Measurements from ENCODE around the gene OR1M1.

Gene OR1M1

DNA sequence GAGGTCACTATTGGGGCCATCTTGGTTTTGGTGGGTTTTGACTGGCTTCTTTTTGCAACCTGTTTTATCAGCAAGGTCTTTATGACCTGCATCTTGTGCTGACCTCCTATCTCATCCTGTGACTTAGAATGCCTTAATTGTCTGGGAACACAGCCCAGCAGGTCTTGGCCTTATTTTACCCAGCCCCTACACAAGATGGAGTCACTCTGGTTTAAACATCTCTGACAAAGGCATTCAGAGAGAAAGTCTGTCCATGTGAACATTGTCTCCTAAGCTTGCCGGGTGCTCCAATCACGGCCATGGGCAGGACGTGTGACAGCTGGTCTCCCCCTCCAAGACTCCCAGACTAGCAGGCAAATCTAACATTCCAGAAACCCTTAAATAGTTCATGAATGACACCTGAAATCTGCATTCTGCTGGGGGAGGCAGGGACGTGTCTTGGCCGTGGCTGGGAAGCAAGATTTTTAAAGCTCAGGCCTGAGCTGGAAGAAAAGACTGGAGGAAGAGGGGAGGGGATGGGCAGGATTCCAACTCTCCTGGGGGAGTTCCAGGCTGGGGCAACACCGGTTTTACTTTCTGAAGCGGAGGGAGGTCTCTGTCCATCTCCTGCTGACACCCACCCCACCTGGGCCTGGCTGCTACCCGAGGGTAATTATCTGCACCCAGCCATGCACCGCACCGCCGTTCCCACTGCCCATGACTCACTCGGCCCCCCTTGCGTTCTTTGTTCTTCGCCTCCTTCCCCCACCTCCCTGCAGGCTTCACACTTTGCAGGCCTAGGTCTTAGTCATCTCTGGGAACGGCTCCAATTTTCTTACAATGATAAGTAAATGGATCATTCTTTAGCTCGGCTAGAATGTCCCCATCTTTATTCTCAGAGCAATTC lies 11.6 kb upstream of the OR1M1 start:
- DNase-seq (ENCODE audit: low spot score) = peak; percentile 70

DNA sequence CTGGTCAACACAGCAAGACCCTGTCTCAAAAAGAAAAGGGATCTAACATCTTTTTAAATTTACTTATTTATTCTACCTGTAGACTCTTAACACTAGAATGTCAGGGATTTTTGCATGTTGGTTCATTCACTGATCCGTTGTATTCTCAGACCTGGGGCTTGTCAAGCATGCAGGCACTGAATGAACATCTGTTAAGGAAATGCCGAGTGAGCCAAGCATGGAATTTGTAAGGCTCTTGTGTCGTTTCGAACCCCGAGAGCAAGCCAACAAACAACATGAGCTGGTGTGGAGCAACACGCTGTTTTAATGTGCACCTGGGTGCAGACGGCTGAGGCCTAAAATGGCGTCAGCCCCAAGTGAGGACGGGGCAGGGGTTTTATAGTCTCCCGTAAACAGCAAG lies 10.0 kb upstream of the OR1M1 start:
- no peak for DNase-seq (ENCODE audit: low spot score)

DNA sequence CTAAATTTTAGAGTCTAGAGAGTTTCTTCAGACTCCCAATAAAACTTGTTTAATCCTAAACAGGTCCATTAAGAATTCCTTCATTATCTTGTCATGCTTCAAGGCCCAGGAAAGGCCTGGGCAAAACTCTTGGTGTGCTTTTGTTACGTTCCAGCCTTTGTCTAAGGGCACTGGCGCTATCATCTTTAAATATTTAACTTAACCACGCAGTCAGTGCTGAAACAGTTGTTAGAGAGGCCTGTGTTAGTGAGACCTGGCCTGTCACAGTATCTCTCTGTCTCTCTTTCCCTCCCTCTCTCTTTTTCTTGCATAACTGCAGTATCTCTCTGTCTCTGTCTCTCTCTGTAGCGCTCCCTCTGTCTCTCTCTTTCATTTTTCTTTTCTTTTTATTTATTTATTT lies 8.2 kb upstream of the OR1M1 start:
- DNase-seq (ENCODE audit: low spot score) = no peak

DNA sequence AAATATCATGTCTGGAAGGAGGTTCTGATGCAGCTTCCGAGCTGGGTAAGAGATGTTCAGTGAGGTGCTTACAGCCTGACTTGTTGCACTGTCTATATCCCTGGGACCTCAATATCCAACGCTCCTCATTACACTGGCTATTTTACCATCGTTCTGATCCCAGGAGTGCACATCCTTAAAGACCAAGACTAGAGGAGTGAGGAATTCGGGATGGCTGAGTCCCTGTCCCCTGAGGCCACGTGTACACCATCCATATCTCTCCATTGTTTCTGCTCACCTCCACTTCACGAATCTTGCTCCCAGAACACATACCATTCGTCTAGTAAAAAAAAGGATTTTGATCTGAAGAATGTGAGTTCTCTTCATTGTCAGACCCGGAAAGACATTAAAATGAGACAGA lies 20.5 kb downstream of the OR1M1 start, which contains the start of gene OR7G2:
Gene OR7G2, minus strand, starts transcription at position 101 of the 400 bp plus-strand sequence. CDS start 4,232 bp downstream, outside the sequence.
- DNase-seq (ENCODE audit: low spot score) = no peak

DNA sequence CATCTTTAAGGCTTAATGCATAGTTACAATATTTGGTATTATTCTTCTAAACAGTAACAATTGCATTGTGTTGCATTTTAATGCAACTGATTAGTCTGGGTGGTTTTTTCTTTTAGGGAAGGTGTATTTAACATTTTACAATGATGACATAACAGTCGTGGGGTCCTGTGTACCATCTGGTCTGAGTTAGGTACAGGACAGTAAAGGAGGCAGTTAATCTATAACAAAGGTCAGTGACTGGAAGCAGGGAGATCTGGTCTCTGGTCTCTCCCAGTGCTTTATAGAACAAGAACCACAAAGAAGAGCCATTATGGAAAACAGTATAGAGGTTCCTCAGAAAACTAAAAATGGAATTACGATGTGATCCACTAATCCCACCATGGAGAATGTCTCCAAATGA lies 23.1 kb downstream of the OR1M1 start:
- no peak for DNase-seq (ENCODE audit: low spot score)

DNA sequence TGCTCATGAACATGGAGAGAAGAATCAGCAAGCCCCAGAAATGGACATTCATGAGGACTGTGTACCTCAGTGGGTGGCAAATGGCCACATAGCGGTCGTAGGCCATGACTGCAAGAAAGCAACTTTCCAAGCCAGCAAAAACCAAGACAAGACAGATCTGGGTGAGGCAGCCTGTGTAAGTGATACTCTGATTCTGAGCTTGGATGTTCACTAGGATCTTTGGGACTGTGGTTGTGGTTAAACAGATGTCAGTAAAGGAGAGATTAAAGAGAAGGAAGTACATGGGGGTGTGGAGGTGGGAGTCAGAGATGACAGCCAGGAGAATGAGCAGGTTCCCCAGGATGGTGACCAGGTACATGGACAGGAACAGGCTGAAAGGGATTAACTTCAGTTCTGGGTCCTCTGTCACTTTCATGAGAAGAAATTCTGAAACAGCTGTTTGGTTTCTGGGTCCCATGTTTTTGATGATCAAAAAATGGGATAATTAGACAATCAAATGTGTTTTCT lies 28.5 kb downstream of the OR1M1 start, which contains the start of gene OR7G1:
Gene OR7G1, minus strand, starts transcription at position 457 of the 507 bp plus-strand sequence. Its CDS starts 0 bp downstream, at position 457.
- DNase-seq (ENCODE audit: low spot score) = no peak

DNA sequence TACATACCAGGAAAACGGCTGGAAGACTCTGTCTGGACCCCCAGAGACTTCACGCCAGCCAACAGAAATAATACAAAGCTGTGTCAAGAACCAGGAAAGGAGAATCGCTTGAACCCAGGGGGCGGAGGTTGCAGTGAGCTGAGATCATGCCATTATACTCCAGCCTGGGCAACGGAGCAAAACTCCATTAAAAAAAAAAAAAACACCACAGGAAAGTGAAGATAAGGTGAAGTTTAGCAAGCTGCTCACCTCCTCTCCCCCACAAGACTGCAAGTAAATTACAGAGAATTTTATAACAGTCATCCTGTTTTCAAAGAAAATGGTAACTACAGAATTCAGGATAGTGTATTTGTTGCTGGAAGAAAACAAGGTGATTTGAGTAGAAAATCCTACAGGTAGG lies 29.7 kb downstream of the OR1M1 start:
- DNase-seq (ENCODE audit: low spot score) = no peak

DNA sequence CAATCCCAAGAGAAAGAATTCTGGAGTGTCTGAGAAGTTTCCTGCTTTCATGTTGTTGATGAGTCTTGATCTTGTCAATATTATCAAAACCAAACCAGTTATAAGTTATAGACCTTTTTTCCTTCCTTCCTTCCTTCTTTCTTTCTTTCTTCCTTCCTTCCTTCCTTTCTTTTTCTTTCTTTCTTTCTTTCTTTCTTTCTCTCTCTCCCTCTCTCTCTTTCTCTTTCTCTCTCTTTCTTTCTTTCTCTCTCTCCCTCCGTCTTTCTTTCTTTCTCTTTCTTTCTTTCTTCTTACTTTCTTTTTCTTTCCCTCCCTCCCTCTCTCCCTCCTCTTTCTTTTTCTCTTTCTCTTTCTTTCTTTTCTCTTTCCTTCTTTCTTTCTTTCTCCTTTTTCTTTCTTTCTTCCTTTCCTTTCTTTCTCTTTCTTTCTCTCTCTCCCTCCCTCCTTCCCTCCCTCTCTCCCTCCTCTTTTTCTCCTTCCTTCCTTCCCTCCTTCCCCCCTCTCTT lies 40.1 kb downstream of the OR1M1 start, which contains the start of gene OR7G3:
Gene OR7G3, minus strand, starts transcription at position 51 of the 506 bp plus-strand sequence. Its CDS starts 0 bp downstream, at position 51.
- no peak for DNase-seq (ENCODE audit: low spot score)

DNA sequence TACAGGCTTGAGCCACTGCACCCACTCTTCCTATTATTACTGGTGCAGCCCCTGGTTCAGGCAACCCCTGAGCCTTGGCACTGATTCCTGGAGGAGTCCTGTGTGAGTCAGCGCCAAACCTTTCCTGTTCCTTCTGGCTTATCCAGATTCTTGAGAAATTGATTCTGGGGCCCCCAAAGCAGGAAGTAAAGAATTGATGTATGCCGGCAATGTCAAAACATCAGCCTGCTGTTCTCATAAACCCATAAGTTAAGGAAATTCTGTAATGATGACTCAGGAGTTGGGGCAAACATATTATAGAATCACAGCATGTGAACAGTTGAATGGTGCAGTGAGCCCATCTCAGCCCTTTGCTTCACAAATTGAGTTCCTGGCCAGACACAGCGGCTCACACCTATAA lies 41.3 kb downstream of the OR1M1 start:
- DNase-seq (ENCODE audit: low spot score) = no peak

DNA sequence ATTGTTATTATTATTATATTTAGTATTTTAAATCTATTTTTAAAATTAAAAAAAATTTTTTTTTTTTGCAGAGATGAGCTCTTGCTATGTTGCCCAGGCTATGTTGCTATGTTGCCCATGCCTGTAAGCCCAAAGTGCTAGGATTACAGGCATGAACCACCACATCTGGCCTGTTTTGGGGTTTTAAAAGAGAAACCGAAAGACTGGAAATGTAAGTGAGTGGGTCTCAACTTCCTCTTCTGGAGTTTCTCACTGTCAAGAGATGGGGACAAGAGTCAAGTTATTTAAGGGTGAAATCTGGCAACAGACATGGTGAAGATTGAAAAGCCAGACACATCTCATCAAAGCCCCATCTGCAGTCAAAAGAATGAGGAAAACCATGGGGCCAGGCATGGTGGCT lies 44.1 kb downstream of the OR1M1 start:
- no peak for DNase-seq (ENCODE audit: low spot score)

DNA sequence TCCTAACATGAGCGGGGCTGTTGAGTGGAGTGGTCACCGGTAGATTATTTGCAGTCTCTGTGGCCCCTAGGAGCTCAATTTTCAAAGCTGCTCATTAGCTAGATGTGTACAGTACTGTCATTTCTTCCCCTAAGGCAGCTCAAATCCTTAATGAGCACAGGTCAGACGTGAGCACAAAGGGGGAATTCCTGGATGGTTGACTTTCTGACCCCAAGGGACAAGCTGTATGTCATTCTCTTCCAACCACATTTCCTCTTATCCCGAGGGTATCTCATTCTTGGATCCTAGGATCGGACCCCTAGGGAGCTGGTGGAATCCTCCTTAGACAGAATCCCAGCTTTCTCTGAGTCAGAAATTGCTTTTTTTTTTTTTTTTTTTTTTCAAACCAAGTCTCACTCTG lies 45.6 kb downstream of the OR1M1 start:
- no peak for DNase-seq (ENCODE audit: low spot score)

DNA sequence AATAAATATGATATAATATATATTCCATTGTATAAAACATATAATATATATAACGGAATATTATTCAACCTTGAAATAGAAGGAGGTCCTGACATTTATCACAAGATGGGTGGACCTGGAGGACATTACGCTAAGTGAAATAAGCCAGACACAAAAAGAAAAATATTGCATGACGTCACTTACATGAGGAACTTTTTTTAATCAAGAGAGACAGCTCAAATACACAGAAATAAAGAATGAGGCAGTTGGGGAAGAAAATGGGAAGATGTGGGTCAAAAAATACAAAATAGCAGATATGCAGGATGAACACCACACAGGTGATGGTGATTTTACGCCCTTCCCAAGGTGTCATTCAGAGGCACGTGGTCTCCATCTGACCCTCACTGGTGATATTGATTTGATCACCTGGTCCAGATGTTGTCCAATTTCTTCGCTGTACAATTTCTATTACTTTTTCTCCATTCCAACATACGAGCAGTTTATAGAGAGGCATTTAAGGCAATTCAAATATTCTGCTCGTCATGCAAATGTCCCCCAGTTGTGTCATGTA lies 52.8 kb downstream of the OR1M1 start:
- DNase-seq (ENCODE audit: low spot score) = no peak

DNA sequence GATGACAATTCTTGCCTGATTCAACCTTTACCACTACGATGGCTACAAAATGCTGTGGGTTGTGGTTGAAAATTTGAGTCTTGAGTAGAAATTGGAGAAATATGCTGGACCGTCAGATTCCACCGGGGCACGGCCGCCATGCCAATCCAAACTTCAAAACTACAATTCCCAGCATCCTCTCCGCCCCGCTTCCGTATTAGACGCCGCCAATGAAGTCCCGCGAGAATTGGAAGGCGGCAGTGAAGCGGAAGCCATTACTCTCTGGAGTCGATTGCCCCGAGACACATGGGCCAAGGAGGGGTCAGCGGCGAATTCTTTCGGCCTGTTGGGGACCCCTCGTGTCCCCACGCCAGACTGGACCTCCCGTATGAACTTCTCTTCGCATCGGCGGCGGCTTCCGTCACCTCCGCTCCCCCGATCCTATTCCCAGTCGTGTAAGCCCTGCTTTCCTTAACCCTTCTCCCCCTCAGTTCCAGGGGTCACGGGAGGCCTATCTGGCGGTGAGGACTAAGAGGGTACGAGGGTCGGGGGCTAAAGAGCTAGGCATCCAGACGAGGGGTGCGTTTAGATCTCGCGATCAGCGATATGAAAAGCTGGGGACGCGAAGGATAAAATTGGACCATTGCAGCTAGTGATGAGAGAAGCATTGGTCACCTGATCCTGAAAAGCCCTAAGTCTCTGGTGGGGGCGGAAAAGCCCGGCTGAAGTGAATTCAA lies 53.5 kb downstream of the OR1M1 start, which contains the start of gene ZNF317:
Gene ZNF317, plus strand, starts transcription at position 239 of the 716 bp plus-strand sequence. CDS start 15,620 bp downstream, outside the sequence.
- DNase-seq (ENCODE audit: low spot score) = peak; percentile 91

DNA sequence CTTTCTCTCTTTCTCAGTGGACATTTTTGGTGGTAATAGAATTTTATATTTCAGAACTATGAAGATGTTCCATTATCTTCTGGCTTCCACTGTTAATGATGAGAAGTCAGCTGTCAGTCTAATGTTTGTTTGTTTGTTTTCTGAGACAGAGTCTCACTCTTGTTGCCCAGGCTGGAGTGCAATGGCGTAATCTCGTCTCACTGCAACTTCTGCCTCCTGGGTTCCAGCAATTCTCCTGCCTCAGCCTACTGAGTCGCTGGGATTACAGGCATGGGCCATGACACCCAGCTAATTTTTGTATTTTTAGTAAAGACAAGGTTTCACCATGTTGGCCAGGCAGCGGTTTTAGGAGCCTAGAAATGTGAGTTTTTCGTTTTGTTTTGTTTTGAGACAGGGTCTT lies 58.1 kb downstream of the OR1M1 start:
- no peak for DNase-seq (ENCODE audit: low spot score)

Measured in GM03348 (cell line).